BJ (cell line): ENCODE data around the gene FMN2. TPM values are rescaled to one million over a fixed set of nuclear protein-coding genes. Genes with fewer than 3 reads are reported as not detected.

Experiments
- CTCF ChIA-PET: fragments of 350-600 bp; formaldehyde crosslinking; extraction: SDS; loops from one replicate; lab custom pipeline; 2021; ENCODE audit warnings: antibody characterized with exemption, inconsistent platforms; lab: Yijun Ruan, JAX
- POLR2A ChIA-PET: fragments of 300-600 bp; sonication (Branson Sonifier 250); formaldehyde crosslinking; extraction: SDS; loops from one replicate; lab custom pipeline; 2021; ENCODE audit warnings: antibody characterized with exemption; lab: Charles Lee
- DNase-seq: peaks from one replicate; pipeline ENCODE4 v3.0.0-alpha.2; 2011; ENCODE audit warnings: low read depth
- H3K27me3 ChIP-seq: 2 replicates; pipeline ENCODE4 v1.6.0; 2011; ENCODE audit warnings: low read length; ENCODE audit not compliant: control insufficient read depth, insufficient read depth
- H3K36me3 ChIP-seq: 2 replicates; pipeline ENCODE4 v1.5.1; 2011; ENCODE audit warnings: low read length; ENCODE audit not compliant: control insufficient read depth, insufficient read depth
- H3K4me3 ChIP-seq: 2 replicates; pipeline ENCODE4 v1.5.1; 2011; ENCODE audit warnings: low read depth, mild to moderate bottlenecking, control low read depth, low read length
- polyA plus RNA-seq: library from polyadenylated mRNA; depleted of rRNA; stranded (reverse); fragments of >200 nt; gene quantifications from 2 replicates; pipeline ENCODE4 v1.2.3, GENCODE V29; 2011
- TF ChIP-seq, protein P1 (sequence below): IDR thresholded peaks from 2 replicates; pipeline ENCODE4 v1.5.1; 2011; ENCODE audit warnings: low read depth, mild to moderate bottlenecking, control low read depth, inconsistent platforms, low read length, moderate library complexity; ENCODE audit not compliant: insufficient read depth

FMN2 gene
- polyA plus RNA-seq, 1 experiment: 14.6 TPM

DNA sequence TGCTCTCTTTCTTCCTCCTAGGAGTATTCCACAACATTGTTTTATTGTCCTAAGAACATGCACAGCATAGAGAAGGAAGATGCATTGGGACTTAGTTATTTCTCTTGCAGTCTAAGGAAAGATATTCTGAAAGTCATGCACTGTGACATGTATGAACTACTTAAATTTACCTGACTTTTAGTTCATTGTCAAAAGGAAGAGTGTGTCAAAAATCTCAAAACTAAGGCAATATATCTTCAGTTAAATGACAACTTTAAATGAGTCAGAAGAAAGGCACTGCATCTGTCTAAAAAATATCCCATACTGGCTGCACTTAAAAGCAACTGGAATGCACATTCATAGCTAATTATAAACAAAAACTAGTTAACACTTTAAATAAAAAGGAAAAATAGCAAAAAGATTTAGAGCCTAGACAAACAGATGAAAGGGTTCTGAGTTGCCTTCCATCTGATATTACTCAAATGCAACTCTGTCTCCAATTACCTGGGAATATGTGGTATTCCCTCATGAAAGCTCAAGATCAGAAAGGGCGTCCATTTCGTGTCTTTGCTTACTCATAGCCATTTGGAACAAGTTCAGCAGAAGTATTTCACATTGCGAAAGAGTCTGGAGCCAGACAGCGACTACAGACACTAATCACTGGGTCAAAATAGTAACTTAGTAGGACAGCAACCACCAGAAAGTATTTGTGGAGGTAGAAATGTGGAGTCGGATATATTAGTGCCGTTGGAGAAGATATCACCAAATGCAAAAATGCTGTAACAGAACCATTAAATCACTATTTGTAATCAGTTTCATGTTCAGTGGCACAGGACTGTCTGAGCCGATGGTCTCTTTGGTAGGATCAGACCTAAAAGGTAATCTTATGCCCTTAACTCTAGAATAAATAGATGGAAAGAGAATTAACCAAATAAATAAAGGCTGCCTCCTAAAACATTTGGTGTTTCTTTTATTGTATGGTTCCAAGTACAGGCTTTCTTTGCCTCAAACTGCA is 294.6 kb downstream of the FMN2 start:
- TF ChIP-seq, protein P1, sequence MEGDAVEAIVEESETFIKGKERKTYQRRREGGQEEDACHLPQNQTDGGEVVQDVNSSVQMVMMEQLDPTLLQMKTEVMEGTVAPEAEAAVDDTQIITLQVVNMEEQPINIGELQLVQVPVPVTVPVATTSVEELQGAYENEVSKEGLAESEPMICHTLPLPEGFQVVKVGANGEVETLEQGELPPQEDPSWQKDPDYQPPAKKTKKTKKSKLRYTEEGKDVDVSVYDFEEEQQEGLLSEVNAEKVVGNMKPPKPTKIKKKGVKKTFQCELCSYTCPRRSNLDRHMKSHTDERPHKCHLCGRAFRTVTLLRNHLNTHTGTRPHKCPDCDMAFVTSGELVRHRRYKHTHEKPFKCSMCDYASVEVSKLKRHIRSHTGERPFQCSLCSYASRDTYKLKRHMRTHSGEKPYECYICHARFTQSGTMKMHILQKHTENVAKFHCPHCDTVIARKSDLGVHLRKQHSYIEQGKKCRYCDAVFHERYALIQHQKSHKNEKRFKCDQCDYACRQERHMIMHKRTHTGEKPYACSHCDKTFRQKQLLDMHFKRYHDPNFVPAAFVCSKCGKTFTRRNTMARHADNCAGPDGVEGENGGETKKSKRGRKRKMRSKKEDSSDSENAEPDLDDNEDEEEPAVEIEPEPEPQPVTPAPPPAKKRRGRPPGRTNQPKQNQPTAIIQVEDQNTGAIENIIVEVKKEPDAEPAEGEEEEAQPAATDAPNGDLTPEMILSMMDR: no peak
- DNase-seq: peak; percentile 90
- H3K36me3 ChIP-seq: no peaks in the 10 kb centered on the region
- H3K27me3 ChIP-seq: no peaks in the 10 kb centered on the region
- CTCF ChIA-PET: interaction anchor here (0.6 to 1.1 kb wide), 3 partner anchors 195 to 359 kb away, joined by 3 read pairs; no protein-coding TSS in a partner anchor
- POLR2A ChIA-PET: no interaction called here
- H3K4me3 ChIP-seq: no peak overlapping the region

- Histone ChIP-seq H3K27me3 (no peaks in the 10 kb centered on the region), H3K4me3 (no peak overlapping the region), H3K36me3 (no peaks in the 10 kb centered on the region)
- CTCF ChIA-PET: interaction anchor here (0.6 to 1.1 kb wide), 3 partner anchors 196 to 360 kb away, joined by 3 read pairs; no protein-coding TSS in a partner anchor
- DNase-seq: no peak
- TF ChIP-seq, protein P1: no peak
- POLR2A ChIA-PET: no interaction called here
These were observed 295.4 kb downstream of the FMN2 start for GRCh38 chr1:240387051-240387450.

DNA sequence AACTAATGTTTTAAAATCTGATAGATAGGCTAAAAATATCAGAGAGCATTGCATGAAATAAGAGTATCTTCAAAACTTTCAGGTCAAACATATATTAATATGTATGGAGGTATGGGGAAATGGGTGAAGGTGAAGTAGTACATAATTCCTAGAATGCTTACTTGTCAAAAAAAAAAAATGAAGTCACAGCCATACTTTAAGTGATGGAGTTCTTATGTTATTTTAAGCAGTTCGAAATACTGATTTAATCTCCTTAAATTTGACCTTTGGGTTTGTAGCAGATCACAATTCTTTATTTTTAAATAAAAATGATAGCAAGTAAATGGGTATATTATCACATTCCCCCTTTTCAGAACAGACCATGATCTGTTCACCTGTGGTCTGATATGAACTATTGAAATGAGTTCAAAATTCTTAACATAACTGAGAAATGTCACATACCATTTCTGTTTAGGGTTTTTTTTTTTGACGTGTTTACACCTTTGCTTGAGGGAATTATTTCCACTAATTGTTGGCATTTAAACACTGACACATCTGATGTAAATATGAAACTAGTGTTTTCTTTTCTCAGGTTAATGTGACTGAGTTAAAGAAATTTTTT is 300.1 kb downstream of the FMN2 start:
- no peaks in the 10 kb centered on the region for H3K27me3 ChIP-seq
- DNase-seq: no peak
- POLR2A ChIA-PET: no interaction called here
- H3K36me3 ChIP-seq: peaks cover 5% of the 10 kb centered on the region
- H3K4me3 ChIP-seq: no peak overlapping the region
- TF ChIP-seq, protein P1: no peak
- CTCF ChIA-PET: no interaction called here

DNA sequence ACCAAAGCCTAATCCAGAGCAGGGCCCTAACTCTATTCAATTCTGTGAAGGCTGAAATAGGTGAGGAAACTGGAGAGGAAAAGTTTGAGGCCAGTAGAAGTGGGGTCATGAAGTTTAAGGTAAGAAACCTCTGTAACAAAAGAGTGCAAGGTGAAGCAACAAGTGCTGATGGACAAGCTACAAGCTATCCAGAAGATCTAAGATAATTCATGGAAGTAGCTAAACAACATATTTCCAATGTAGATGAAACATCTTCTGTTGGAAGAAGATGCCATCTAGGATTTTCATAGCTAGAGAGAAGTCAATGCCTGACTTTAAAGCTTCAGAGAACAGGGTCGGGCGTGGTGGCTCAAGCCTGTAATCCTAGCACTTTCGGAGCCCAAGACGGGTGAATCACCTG is 302.7 kb downstream of the FMN2 start:
- DNase-seq: no peak
- CTCF ChIA-PET: no interaction called here
- peaks cover 5% of the 10 kb centered on the region for H3K36me3 ChIP-seq
- POLR2A ChIA-PET: no interaction called here
- TF ChIP-seq, protein P1: no peak
- H3K27me3 ChIP-seq: no peaks in the 10 kb centered on the region
- no peak overlapping the region for H3K4me3 ChIP-seq

DNA sequence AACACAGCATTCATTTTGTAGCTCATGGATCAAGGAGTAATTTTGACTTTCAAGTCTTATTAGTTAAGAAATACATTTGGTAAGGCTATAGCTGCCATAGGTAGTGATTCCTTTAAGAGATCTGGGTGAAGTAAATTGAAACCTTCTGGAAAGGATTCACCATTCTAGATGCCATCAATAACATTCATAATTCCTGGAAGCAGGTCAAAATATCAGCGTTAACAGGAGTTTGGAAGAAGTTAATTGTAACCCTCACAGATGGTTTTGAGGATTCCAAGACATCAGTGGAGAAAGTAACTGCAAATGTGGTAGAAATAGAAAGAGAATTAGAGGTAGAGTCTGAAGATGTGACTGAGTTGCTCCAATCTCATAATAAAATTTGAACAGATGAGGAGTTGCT is 303.7 kb downstream of the FMN2 start:
- Histone ChIP-seq H3K27me3 (no peaks in the 10 kb centered on the region), H3K36me3 (peaks cover 5% of the 10 kb centered on the region), H3K4me3 (no peak overlapping the region)
- POLR2A ChIA-PET: no interaction called here
- TF ChIP-seq, protein P1: no peak
- no peak for DNase-seq
- CTCF ChIA-PET: interaction anchor here (0.7 kb wide), 1 partner anchor 32 kb away, joined by 3 read pairs; no protein-coding TSS in a partner anchor
